GM18517 (cell line): ENCODE results near the gene TCFL5.

Source experiments
- ATAC-seq: cut with Tn5 transposase; IDR thresholded peaks from one replicate; pipeline ENCODE4 v1.9.1; 2021; ENCODE audit warnings: mild to moderate bottlenecking, moderate library complexity; ENCODE audit not compliant: unreplicated experiment

TCFL5 gene

DNA sequence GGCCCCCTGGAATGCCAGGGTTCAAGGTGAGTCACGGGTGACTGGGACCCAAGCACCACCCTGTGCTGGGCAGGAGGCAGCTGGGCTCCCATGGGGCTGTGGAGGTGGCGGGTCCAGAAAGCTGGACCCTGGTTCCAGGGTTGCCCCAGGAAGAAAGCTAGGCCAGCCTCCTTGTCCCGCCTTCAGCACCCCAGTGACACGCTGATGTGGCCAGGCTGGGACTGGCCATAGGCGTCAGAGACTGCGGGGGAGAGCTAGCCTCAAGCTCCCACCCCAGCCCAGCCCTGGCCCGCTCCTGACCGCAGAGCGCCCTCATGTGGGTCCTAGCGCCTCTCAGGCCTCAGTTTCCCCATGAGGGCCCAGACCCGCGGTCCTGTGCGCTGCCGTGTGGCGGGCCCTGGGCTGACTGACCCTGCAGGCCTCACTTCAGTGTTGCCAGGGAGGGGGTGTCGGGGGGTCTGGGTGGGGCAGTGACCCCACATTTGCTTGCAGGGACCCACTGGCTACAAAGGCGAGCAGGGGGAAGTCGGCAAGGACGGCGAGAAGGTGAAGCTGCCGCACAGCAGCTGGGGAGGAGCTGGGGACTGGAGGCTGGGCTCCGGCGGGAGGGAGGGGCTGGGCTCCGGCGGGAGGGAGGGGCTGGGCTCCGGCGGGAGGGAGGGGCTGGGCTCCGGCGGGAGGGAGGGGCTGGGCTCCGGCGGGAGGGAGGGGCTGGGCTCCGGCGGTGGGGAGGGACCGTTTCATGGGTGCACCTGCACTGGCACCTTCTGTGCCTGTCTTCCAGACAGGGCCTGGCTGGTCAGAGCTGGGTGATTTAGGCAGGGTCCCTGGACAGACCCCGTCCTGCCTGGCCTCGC, 36.9 kb downstream of the TCFL5 start:
- no peak for ATAC-seq

DNA sequence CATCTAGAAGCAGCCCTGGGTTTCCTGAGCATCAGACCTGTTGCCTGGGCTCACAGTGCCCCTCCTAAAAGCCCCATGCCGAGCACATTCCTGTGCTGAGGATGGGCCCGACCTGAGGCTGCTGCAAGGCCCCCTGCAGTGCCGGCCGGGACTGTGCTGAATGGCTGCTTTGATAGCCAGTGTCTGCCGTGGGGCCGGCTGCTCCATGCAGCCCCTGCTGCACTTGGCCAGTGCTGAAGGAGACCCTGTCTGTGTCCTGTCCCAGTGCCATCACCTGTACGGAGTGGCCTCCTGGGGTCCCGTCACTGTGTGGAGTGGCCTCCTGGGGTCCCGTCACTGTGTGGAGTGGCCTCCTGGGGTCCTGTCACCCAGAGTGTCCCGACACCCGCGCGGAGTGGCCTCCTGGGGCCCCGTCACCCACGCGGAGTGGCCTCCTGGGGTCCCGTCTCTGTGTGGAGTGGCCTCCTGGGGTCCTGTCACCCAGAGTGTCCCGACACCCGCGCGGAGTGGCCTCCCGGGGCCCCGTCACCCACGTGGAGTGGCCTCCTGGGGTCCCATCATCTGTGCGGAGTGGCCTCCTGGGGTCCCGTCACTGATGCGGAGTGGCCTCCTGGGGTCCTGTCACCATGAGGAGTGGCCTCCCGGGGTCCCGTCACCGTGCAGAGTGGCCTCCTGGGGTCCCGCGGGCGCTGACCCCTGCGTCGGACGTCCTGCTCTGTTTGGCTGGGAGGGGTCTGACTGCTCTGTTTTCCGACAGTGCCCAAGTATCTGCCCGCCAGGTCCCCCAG, 37.7 kb downstream of the TCFL5 start:
- ATAC-seq, result no peak

DNA sequence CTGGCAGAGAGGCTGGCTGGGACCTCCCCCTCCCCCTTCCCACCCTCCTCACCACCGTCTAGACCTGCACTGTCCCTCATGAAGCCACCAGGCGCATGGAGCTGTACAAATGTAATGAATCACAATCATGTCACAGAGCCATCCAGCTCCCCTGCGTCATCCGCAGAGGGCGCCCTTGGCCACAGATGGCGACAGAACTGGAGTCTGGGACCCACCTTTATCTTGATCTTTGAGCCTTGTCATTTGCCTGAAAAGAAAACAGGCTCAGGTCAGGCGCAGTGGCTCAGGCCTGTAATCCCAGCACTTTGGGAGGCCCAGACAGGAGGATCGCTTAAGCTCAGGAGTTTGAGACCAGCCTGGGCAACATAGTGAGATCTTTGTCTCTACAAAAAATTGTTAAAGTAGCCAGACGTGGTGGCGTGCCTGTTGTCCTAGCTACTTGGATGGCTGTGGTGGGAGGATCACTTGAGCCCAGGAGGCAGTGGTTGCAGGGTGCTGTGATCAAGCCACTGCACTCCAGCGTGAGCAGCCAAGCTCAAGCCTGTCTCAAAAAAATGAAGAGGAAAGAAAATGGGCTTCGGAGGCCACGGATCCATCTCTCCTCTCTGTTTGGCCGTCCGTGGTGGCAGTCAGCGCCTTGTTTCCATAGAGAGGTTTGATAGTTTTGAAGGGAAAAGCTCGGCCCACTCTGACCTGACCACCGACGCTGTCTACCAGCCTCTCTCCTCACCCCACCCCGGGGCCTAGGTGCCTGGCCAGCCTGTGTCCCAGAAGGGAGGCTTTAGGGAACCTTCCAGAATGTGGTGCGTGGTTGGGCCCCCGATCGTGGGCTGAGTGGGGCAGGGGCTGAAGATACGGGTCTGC, 38.6 kb downstream of the TCFL5 start:
- peak; percentile 59 for ATAC-seq

DNA sequence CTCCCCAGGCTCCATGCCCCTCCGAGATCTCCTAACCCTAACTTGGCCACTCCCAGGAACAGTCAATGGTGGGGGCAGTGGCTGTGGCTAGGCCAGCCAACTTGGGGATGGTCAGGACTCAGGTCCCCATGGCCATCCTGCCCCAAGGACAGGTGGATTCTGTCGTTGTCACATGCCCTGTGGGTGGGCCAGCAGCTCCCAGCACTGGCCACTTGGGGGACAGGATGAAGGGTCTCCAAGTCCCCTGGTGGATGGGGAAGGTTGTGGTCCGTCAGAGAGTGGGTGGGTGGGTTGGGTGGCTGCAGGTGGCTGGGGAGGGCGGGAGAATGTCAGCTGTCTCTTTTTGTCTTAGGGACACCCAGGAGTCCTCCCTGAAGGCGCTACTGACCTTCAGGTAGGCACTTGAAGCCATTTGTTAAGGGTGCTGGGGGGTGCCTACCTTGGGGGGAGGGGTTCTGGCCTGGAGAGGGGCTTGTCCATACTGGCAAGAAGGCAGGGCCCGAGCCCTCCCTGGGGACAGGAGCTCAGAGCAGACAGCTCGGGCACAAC, 39.3 kb downstream of the TCFL5 start:
- no peak for ATAC-seq

- no peak for ATAC-seq
Observed at GRCh38 chr20:62821726-62822210, 39.9 kb downstream of the TCFL5 start.

GRCh38 chr20:62820962-62821725, 40.5 kb downstream of the TCFL5 start:
- ATAC-seq, result no peak

- no peak for ATAC-seq
Observed at GRCh38 chr20:62820208-62820961, 41.2 kb downstream of the TCFL5 start.

GRCh38 chr20:62819494-62820174, 42.0 kb downstream of the TCFL5 start:
- ATAC-seq, result no peak

GRCh38 chr20:62818592-62819493, 42.8 kb downstream of the TCFL5 start:
- ATAC-seq, result no peak

DNA sequence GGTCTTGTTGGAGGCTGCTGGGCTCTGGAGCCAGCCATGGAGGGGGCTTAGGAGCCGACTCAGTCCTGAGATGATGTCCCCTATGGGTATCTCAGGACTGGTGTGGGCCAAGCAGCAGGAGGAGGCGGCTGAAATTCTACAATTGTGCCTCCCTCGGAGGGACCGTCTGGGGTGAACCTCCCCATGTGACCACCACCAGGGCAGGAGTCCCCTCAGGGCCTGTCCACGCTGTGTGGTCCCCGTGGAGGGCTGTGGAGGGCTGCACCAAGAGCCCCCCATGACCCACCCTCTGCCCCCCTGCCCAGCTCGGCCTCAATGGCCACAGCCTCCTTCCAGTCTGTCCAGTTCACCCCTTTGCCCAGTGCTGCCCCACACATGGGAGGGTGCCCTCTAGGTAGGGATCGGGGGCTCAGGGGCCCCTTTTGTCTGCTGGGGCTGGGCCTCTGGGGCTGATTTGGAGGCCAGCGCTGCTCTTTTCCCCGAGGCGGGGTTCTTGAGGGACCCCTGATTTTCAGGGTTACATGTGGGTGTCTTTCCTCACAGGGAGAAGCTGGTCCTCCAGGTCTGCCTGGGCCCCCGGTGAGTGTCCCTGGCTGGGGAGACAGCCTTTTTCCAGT, 43.5 kb downstream of the TCFL5 start:
- no peak for ATAC-seq

DNA sequence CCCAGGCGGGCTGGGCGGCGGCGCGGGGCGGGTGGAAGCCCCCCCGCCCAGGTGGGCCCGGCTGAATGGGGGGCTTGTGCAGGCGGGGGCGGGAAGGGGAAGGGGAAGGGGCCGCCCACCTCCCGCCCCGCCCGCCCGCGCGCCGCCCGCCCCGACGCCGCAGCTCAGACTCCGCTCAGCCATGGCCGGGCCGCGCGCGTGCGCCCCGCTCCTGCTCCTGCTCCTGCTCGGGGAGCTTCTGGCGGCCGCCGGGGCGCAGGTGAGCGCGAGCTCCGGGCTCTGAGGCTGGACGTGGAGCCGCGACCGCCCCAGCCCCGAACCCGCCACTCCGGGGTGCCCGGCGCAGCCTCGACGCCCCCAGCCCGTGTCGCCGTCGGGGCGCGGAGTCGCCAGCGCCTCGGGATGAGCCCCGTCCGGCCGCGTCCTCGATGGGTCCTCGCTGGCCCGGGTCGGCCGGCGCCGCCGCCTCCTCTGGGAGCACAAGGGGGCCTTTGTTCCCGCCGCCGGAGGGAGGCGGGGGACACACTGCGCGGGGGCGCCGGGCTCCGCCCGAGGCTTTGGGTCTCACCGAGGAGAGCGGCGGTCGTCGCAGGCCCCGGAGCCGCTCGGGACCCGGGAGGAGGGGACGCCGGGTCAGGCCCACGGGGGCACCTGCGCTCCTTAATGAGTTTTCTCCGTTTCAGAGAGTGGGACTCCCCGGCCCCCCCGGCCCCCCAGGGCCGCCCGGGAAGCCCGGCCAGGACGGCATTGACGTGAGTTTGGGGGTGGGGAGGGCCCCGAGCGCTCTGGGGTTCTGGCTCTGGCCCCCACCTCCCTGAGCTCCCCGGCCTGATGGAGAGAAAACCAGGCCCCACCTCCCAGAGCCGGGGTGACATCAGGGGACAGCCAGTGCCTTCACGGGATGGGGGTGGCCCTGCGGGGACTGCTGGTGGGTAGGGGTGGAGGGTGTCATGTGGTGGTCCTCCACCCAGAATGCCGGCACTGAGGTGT, 44.4 kb downstream of the TCFL5 start, which contains the start of gene COL9A3:
Gene COL9A3 (plus strand): TSS at position 167 of the 990 bp plus-strand sequence. CDS start 15 bp downstream, at position 182.
- no peak for ATAC-seq

DNA sequence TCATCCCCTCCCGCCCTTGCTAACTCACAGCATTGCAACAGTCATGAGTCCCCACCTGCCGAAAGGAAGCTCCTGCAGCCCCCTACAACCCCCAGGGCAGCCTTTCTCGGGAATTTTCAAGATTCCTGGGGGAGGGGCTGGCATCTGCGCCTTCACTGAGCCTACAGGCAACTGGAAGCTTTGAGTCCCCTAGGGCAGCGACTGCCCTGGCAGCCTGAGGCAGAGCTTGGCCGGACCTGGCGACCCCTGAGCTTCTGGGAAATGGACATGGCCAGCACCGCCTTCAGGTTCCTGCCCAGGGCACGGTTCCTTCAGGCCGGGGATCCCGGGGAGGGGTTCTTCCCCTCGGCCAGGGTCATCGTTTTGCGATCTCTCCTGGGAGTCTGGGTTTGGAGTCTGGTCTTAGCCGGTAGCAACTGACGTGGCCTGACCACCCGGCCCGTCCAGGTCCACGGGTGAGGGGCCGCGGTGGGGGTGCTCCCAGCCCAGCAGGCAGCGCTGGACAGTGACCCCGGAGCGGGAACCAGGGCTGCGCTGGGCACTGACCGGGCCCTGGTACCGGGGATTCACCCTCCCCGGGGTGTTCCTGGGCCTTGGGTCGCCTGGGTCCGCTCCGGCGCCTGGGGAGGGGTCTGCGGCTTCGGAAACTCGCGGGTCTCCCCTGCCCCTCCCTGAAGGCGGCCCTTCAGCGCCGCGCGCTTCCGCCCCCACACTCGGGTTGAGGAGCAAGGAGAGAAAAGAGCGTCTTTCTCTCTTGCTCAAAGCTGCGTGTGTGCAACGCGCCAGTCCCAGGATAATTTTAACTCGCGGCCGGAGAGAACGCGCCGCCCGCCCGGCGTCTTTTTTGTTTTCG, 45.4 kb downstream of the TCFL5 start:
- ATAC-seq, result no peak

DNA sequence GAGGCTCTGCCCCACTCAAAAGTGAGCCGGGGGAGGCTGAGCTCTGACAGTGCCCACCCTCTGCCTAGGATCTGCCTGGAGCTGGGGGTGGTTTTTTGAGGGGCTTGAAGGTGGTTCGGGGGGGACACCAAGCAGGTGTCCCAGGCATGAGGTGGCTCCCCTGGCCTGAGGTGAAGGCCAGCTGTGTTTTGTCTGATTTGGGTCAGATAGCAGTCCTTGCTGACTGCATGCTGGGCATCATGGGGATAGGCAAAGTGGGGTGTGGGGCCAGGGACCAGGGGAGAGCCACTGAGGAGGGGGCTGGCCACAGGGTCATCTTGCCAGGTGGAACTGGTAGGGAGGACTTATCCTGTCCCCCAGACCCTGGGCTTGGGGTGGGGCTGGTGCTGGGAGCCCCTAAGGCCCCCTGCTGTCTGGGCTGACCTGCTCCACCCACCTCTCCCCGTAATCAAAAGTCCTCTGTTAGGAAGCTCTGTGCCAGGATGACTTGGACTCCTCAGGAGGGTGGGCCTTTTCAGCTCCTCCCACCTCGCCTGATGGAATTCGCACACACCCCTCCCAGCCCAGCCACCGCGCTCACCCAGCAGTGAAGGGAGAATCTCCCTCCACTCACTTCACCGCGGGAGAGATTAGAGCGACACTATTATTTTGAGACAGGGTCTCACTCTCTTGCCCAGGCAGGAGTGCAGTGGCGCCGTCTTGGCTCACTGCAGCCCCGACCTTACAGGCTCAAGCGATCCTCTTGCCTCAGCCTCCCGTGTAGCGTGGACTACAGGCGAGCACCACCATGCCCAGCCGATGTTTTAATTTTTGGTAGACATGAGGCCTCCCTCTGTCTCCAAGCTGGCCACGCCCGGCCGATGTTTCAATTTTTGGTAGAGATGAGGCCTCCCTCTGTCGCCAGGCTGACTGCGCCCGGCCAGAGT, 46.3 kb downstream of the TCFL5 start:
- ATAC-seq, result no peak

DNA sequence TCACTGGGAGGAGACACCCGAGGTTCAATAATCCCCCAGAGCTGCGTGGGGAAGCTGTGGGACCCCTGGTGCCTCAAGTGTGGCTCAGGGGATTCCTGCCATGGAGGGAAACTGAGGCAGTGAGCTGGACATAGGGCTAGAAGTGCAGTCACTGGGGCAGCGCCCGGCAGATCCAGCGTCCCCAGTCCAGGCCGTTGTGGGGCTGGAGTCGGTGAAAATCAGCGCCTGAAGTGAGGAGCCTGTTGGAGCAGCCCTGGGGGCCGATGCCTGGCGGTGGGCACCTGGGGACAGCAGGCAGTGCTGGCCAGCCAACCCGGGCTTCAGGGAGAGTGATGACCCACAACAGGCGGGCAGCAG, 46.9 kb downstream of the TCFL5 start:
- no peak for ATAC-seq
